HTR-8/SVneo (cell line): ENCODE results near the gene ADAMTS15.
A peak's percentile ranks its signal among the peaks of the same experiment; 100 is the strongest.

Experiments used
- DNase-seq: peaks from one replicate; pipeline ENCODE4 v3.0.0; 2011; ENCODE audit warnings: low spot score, mixed read lengths; ENCODE audit not compliant: insufficient read length
- FAIRE-seq: peaks from 2 replicates; lab custom pipeline; 2011; peaks lifted over from hg19 to GRCh38; lab: Jason Lieb, UNC

The ADAMTS15 gene

DNA sequence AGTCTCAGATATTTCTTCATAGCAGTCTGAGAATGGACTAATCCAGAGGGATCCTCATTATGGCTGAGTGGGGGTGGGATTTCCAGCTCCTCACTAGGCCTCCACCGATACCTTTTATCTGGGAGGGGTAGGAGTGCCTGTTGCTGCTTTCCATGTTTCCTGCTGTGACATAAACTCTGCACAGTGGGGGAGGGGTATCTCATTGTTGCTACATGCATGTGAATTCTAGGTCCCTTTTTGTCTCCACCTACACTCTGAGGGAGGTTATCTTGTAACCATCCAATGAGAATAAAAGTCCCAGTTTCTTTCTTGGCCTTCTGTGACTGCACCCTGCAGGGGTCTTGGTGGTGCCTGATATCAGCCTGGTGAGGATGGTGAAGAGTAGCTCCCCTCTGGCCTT lies 60.5 kb downstream of the ADAMTS15 start:
- no peak for DNase-seq
- FAIRE-seq = no peak

GRCh38 chr11:130509942-130510341 lies 61.5 kb downstream of the ADAMTS15 start:
- FAIRE-seq (no peak), DNase-seq (no peak)

DNA sequence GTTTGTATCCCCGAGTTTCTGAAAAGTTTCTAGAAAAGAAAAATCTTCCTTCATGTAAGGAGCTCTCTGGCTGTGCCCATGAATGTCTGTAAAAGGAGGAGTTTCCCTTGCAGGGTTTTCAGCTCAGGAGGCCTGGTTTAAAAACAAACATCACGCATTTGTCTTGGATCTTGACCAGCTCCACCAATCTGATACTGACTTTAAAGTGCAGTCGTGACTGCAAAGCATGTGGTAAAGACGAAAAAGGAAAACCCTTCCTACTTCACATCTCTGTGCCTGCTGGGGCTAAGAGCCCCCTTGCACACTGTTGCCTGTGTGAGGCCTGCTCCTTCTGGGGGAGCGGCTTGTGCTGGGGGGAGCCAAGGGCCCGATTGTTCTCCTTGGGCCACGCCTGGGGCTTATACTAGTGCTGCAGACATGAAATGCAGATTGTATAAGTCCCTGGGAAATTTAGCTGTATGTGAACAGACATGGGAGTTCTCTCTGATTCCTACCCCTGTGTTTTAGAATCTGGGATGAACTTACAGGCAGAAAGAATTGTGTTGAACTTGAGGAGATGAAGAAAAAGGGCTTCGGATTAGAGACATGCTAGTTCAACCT lies 62.1 kb downstream of the ADAMTS15 start:
- FAIRE-seq (no peak), DNase-seq (no peak)

DNA sequence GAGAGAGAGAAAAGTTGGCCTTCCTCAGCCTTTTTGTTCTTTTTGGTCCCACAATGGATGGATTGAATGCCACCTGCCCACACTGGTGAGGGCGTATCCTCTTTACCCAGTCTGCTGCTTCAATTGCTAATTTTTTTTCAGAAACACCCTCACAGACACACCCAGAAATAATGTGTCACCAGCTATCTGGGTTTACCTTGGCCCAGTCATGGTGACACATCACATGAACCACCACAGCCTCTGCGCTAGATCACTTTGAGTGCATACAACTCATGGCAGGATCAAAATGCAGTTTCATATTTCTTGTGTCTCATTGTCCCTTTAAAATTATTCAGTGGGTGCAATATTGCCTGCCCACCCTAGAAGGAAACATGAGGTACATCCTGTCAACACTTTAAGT lies 63.3 kb downstream of the ADAMTS15 start:
- no peak for FAIRE-seq
- no peak for DNase-seq

DNA sequence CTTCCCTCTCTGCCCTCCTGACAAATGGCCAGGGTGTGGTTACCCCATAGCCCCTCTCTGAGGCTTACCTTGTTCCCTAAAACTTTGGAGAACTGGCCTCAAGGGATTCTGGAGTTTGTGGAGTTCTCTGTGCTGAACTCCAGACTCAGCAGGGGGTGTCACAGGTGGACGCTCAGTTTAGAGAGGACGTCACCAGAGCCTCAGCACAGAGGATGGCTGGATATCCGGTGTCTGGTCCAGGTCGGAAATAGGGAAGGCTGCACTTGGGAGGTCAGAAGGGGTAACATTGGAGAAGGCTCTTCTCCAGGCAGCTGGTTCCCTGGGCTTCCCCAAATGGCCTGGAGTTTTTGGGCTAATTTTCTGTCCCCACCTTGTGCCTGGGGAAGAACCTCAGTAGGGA lies 64.2 kb downstream of the ADAMTS15 start:
- no peak for FAIRE-seq
- DNase-seq = no peak

DNA sequence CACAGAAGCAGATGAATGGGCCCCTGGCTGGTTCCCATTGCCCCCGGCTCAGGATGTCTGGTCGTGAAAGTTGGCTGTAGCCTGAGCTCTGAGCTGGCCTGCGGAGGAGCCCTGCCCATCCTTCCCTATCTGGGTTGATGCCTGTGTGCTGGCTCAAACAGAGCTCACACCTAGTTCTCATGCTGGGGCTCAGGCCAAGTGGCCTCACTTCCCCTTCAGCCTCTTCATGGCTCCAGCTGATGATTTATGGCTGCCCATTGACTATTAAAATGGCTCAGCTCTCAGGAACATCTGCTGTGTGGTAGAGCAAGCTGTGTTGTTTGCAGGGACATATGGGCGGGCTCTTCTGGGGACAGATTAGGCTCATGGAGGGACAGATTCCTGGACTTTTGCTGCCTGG lies 64.7 kb downstream of the ADAMTS15 start:
- FAIRE-seq (no peak), DNase-seq (no peak)

GRCh38 chr11:130514316-130514715 lies 65.9 kb downstream of the ADAMTS15 start:
- no peak for FAIRE-seq
- no peak for DNase-seq

DNA sequence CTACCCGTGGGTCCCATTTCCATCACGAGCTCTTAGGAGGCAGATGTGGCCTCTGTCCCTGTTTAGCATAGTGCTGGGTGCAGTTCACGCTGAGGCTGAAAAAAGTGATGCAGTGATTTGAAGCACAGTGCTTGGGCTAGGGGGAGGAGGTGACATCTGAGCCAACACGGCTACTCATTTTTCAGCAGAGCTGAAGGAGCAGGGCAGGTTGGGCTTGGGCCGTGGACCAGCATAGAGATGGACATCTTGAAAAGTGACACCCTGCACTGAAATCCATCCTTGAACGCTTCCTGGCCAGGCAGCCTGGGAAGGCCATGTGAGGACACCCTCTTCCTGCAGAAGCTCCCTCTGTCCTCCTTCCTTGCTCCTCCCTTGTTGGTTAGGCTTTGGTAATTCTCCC lies 66.4 kb downstream of the ADAMTS15 start:
- FAIRE-seq (no peak), DNase-seq (no peak)

GRCh38 chr11:130515829-130516553 lies 67.5 kb downstream of the ADAMTS15 start:
- DNase-seq (no peak), FAIRE-seq (no peak)

DNA sequence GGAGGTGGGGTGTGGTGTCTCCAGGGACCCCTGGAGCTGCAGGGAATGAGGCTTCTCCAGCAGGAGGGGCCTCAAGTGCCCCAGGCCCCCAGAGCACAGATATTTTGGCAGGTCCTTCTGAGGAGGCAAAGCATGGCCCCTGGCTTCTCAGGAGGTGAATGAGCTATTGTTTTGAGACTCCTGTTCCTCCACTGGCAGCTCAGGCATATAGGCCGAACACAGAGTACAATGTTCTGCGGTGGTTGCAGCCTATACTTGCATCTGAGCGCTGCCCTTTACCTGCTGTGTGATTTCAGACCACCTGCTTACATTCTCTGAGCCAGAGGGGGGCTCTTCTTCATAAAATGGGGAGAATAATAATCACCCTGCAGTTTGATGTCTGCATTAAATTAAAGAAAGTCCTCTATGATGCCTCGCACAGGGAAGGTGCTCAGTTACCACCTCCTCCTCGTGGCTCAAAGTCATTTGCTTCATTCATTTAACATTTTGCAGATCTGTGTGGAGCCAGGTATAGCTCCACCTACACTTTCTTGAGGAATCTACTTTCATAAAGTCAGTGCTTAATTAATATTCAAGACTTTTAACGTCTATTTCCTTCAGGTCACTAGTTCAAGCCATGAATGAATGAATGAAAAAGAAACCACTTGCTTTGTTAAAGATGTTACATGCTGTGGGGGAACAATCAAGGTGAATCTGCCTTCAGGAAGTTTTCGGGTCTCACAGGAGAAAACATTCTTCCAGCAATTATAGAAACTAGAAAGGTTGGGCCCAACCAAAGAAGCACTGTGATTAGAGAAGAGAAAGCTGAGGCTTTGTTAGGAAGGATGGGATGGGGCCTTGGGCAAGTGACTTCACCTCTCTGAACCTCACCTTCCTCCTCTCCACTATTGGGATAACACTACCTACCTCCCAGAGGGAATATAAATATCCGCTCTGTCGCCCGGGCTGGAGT lies 68.4 kb downstream of the ADAMTS15 start:
- DNase-seq (no peak), FAIRE-seq (no peak)

DNA sequence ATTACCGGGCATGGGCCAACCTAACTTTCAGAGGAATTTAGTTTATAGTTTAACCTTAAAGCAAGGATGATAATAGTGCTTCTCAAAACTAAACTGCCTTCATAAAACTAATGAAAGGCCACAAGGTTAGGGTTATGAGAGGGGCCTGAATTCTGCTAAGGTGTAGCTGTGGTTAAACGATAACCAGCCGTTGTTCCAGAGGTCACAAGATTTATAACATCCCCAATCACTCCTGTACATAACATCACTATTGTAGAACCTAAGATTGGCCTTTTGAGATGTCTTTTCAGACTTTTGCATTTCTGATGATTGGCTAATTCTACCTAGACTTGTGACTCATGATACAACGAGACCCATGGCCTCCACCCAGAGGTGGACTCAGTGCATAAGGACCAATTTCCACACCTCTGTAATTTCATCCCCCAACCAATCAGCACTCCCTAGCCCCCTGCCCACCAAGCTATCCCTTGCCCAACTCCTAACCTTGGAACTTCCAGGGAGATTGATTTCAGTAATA lies 69.8 kb downstream of the ADAMTS15 start:
- FAIRE-seq = no peak
- DNase-seq = no peak

DNA sequence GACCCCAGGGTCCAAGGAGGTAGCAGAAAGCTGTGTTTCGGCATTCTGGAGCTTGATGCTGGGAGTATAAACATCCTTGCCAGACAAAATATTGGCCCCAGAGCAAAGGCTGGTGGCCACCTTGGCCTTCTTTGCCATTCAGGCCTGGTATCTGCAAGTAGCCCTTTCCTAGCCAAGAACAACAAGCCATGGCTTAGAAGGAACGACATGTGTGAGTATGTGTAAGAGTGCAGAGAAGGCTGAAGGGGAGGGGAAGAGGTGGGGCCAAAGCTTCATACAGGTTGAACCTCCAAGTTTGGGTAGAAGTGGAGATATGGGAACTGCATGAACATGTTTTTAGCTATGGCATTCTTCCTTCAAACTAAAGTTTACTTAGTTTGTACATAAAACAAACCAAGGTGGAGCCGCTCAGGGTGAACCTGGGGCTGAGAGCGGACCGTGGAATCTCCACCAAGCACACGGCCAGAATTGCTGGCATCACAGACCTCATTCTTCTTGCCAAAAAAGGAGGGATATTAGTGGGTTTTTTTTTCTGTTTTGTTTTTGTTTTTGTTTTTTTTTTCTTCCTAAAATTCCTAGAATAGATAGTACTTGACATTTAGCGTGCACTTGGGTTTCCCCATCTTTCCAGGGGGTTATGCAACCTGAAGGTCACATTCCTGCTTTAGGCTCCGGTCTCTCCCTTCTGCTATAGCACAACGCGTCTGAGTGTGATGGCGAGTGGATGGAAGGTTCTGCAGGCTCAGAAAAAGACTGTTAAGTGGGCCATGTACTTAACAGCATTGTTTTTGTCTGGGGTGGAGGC lies 70.9 kb downstream of the ADAMTS15 start:
- FAIRE-seq = no peak

GRCh38 chr11:130520271-130520671 lies 71.8 kb downstream of the ADAMTS15 start:
- DNase-seq = no peak

More for the DNA sequence above, 70.9 kb downstream of the ADAMTS15 start:
- DNase-seq = no peak

DNA sequence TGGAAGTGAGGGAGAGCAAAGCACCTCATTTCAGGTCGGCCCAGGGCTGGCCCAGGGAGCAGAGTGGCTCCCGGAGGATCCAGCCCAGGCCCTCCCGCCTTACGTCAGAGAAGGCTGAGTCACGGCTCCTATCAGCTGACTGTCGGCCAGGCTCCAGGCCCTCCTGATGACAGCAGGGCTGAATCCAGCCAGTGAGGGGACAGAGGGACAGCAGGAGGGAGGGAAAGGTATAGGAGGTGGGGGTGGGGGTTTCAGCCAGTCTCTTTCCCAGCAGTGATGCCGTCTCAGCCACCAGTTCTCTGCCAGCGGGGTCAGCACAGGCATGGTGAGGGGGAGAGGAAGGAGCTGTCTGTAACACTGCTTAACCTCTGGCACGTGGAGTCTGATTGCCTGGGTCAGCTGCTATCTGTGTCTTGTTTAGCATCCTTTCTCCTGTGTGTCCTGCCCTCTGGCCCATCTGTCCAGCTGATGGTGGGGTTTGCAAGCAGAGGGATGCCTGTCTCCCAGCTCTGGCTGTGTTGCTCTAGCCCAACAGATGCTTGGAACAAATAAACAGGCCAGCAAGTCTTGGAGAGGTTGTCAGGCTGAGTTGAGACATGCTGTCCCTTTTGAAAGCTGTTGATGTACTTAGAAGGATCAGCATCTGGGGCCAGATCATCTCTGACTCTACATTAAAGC lies 74.0 kb downstream of the ADAMTS15 start:
- peak; percentile 42 for FAIRE-seq
- DNase-seq = peak; percentile 86

More at GRCh38 chr11:130520271-130520671, 71.8 kb downstream of the ADAMTS15 start:
- FAIRE-seq = no peak

- DNase-seq = no peak
- FAIRE-seq = no peak
These were observed 74.7 kb downstream of the ADAMTS15 start for GRCh38 chr11:130523166-130523565.

- FAIRE-seq (no peak), DNase-seq (no peak)
These were observed 75.2 kb downstream of the ADAMTS15 start for GRCh38 chr11:130523609-130524008.

DNA sequence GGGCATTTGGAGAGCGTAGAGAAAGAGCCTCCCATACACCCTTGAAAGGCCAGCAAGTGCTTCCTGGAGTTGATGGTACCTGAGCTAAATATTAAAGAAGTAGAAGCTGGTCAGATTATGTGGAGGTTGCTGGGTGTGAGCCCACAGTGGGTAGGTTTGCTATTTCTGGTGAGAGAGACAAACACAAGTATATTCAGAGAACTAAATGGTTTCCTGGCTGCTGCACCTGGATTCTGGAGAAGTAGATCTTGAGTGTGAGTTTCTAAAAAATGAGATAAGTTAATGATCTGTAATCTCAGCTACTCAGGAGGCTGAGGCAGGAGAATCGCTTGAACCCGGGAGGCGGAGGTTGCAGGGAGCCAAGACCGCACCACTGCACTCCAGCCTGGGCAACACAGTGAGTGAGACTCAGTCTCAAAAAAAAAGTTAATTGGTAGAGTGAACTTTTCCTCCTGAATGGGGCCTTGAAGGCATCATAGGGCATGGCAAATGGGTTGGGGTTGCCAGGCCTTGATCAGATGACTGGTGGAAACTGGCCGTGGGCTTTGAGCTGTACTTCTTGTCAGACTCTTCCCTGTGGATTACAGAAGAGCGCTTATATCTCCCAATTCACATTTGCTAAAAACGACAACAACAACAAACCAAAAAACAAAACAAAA lies 75.8 kb downstream of the ADAMTS15 start:
- FAIRE-seq = no peak

GRCh38 chr11:130525307-130525706 lies 76.9 kb downstream of the ADAMTS15 start:
- DNase-seq (no peak), FAIRE-seq (no peak)

More for the DNA sequence above, 75.8 kb downstream of the ADAMTS15 start:
- DNase-seq = no peak
